MM.1S (cell line): ENCODE results near the gene NCS1.

Experiments used
- CTCF ChIP-seq: fragments of 300-600 bp; sonication (generic); IDR thresholded peaks from 2 replicates; pipeline ENCODE4 v1.5.1; 2016; ENCODE audit warnings: antibody characterized with exemption, low read length, mixed read lengths
- EZH2 ChIP-seq: fragments of 300-600 bp; sonication (generic); optimal IDR thresholded peaks from 2 replicates; pipeline ENCODE3; 2017; ENCODE audit warnings: low read depth, mild to moderate bottlenecking, antibody characterized with exemption, low read length, mixed read lengths
- EZH2phosphoT487 ChIP-seq: fragments of 300-600 bp; sonication (generic); IDR thresholded peaks from 2 replicates; pipeline ENCODE4 v1.6.1; 2018; ENCODE audit warnings: antibody characterized with exemption, low read length

DNA sequence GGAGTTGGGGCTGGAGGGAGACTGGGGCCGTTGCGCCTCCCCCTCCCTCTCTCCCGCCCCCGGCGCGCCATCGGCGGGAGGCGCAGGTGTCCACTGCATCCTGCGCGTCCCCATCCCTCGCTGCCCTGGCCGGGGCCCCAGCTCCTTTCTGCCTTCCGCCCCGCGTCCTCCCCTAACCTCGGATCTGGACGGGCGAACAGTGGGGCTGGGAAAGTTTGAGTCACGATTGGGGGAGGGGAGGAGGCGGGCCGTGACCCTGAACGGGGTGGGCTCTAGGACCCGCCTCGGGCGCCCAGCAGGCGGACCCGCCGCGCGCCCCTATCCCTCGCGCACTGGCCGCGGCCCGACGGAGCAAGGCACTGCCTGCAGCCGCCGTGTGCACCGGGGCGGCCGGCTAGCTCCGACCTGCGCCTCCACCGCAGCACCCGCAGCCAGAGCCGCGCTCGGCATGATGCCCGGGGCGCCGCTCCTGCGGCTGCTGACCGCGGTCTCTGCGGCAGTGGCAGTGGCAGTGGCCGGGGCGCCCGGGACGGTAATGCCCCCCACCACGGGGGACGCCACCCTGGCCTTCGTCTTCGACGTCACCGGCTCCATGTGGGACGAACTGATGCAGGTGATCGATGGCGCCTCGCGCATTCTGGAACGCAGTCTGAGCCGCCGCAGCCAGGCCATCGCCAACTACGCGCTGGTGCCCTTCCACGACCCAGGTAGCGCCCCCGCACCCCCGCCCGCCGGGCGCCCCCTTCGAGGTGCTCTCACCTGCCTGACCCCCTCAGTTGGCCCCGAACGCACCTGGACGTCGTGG, 93.4 kb downstream of the NCS1 start, which contains the start of gene HMCN2:
- TF ChIP-seq CTCF (no peak), EZH2 (no peak), EZH2phosphoT487 (no peak)
